NCI-H146 (cell line): ENCODE measurements around the gene SORCS3.

Experiments used
- DNase-seq: peaks from one replicate; lab custom pipeline; 2025; lab: John Stamatoyannopoulos, UW

Gene SORCS3

DNA sequence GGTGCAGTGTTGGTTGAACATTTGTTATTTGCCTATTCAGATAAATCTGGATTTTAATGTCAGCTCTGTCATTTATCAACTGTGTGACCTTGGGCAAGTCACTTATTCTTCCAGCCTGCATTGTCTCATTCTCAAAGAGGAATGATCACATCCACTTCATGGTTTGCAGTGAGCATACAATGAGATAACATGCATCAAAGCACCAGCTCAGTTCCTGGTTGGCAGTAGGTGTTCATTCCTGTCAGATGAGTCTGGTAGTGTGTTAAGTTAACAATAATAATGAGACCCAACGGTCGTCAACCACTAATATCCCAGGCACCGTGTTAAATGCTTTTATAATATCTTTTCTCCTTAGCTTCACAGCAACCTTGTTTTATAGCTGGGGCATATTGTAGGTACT is 137.3 kb downstream of the SORCS3 start:
- no peak for DNase-seq

DNA sequence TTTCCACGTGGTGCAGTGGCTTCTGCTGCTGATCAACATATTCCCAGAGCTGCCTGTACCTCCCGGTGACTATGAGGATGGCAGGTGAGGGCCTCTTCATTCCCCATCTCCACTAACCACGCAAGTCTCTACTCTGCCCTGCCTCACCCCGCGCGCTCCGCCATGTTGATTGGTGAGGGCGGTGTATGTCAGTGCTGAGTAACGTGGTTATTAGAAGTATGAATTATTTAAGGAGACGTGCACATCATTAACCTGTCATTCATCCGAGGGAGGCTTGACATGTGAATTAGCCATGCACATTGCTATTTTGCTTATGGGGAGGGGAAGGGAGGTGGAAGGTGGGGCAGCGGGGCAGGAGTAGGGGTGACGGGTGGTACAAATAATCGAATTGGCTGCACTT is 138.6 kb downstream of the SORCS3 start:
- no peak for DNase-seq

GRCh38 chr10:104780165-104780564 is 139.1 kb downstream of the SORCS3 start:
- DNase-seq = no peak

GRCh38 chr10:104780946-104781595 is 140.0 kb downstream of the SORCS3 start:
- no peak for DNase-seq

- DNase-seq = no peak
Observed at GRCh38 chr10:104784452-104784851, 143.4 kb downstream of the SORCS3 start.

GRCh38 chr10:104791471-104791870 is 150.4 kb downstream of the SORCS3 start:
- DNase-seq = no peak

DNA sequence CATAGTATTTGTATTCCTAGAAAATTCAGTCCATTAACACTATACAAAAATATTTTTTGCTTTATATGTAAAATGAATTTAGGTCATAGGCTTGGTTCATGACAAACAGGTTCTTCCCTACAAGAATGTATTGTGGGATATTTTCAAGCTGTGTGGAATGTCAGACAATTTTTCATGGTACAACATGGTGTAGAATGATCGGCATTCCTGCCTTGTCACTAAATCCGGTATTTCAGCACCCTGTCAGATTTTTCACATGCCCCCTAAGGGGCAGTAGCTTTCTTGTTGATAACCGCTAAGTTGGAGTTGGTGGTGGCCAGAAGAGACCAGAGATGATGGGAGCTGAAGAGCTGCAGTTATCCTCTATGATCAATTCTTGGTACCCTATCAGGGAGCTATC is 154.3 kb downstream of the SORCS3 start:
- DNase-seq = no peak

GRCh38 chr10:104796823-104797222 is 155.7 kb downstream of the SORCS3 start:
- DNase-seq = no peak

- no peak for DNase-seq
Observed at GRCh38 chr10:104802941-104803340, 161.9 kb downstream of the SORCS3 start.

DNA sequence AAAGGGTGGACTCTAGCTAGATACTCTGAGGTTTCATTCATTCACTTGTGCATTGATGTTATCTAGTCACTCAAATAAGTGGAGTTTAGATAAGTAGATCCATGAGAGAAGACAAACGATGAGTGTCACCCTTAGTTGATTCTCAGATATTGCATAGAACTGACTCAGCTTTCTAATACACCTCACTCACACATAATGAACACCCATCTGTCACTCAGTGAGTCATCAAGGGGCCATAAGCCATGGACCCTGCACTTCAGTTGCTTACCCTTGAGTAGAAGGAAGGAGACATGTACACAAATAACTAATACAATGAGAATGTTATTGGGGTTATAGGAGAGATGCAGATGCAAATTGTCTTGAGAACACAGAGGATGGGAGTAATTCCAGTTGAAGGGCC is 163.8 kb downstream of the SORCS3 start:
- no peak for DNase-seq

DNA sequence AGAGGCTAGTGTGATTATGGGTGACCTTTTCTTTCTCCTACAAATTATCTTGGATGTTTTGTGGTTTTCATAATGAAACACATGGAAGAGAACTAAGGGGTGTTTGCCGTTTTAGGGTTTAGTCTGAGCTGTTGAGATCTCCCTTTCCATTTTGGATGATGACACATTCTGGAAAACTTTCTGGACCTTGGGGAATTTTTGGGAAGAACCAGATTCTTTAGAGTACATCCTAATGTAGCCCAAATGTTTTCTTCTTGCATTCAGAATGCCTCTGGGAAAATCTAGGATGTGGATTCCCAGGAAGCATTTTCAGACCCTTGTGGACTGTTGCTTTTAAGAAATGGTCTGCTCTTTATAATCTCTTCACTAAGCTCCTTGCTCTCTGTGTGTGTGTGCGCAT is 165.7 kb downstream of the SORCS3 start:
- no peak for DNase-seq

DNA sequence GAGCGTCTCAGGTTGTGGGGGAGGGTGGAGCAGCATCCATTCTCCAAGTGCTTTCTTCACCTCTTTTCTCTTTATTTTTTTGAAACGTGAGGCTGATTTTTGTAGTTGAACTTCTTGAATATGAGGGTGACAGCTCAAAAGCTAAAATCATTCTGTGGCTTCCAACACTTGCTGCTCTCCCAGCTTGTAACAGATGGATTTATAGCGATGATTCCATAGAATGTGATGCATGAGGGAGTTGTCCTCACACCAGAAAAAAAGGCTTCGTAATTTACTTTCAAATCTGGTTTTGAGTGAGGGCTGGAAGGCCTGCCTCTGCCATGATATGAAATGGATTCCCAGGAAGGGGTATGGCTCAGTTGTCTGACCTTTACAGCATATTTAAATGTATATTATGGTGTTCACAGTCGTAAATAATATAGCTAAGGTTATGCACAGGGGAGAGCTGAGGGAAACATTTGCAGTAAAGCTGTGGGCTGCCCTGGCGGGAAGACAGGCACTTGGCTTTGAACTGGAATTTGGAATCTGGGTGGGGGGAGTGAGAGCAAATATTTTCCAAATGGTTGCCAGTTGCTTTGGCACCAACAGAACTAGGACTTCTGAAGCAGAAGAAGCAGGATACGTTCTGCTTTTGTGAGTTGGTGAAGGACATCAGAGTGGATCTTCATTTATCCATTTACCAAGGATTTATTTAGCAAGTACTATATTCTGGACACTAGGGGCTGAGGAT is 166.7 kb downstream of the SORCS3 start:
- DNase-seq = no peak

DNA sequence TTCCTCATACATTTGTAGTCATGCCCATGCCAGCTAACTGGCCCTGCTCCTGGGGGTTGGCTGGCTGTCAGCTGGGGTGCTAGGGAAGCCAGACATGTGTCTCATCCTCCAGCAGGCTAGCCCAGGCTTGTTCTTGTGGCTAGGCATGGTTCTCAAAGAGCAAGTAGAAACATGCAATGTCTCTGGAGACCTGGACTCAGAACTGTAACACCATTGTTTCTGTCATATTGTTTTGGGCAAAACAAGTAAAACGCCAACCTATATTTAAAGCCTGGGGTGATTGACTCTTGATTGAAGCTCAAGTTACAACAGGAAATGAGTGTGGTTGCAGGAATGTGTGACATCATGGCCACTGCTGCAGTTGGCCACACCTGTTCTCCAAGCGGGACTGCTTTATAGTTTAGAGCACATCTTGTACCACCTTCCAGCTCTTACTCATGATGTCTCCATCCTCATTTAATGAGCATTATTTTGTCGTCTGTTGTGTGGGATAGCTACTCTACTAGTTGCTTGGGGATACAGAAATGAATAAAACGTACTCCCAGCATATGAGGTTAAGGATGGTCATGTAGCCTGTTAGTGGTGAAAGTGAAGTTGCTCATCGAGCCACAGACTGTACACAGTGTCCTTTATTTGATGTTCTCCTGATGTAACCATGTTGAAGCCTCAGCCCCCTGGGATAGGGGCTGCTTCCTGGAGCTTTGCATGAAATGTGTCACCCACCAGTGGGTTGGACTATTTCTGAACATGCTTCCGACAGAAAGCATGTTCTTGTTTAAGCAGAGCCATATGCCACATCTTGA is 168.4 kb downstream of the SORCS3 start:
- DNase-seq = peak; percentile 81

DNA sequence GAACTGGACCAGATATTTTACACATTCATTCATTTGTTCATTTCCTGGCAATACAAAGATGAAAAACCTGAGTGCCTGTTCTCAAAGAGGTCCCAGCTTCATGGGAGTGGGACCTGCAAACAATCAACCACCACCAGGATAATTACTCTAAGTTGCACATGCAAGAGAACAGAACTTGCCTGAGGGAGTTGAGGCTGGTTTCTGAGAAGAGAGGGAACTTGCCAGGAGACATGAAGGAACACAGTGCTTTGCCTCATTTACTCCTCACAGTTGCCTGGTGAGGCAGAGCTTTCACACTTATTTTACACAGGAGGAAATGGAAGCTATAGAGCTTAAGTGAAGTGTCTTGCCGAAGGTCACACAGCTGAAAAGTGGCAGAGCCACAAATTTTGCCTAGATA is 170.1 kb downstream of the SORCS3 start:
- no peak for DNase-seq

DNA sequence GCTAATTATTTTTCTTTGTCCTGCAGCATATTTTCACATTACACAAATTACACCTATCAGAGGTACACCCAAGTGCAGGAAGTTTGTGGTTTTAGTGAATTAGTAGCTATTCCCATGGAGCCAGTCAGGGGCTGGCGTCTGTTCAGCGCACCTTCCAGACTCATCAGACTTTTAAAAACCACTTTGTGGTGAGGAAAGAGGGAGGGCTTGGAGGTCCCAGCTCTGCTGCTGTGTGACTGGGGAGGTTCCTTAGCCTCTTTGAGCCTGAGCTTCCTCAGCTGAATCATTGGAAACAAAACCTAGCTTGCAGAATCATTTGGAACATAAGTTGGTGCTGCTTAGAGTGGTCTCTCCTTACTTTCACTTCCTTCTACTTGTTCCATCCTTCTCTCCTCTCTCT is 175.4 kb downstream of the SORCS3 start:
- no peak for DNase-seq

- no peak for DNase-seq
Observed at GRCh38 chr10:104819731-104820130, 178.6 kb downstream of the SORCS3 start.

GRCh38 chr10:104822088-104822487 is 181.0 kb downstream of the SORCS3 start:
- DNase-seq = no peak

GRCh38 chr10:104824380-104825006 is 183.4 kb downstream of the SORCS3 start:
- DNase-seq = no peak

GRCh38 chr10:104831272-104831671 is 190.2 kb downstream of the SORCS3 start:
- no peak for DNase-seq

GRCh38 chr10:104834580-104834979 is 193.5 kb downstream of the SORCS3 start:
- no peak for DNase-seq

DNA sequence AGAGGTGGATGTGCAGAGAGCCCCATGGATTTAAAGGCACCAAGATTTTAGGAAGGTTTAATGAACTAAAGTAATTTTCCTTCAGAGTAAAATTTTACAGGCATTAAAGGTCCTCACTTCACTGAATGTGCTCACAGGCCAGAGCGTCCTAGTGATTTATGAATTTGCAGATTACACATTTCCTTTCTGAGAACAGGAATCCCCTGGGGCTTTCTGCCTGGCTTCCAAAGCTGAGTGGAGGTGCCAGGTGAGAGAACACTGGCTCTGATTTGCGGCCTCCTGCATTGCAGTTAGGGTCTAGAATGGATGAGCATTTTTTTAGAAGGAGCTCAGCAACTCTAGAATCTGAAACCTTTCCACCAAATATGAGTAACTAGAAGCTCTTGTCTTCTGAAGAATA is 194.3 kb downstream of the SORCS3 start:
- DNase-seq = peak; percentile 15

DNA sequence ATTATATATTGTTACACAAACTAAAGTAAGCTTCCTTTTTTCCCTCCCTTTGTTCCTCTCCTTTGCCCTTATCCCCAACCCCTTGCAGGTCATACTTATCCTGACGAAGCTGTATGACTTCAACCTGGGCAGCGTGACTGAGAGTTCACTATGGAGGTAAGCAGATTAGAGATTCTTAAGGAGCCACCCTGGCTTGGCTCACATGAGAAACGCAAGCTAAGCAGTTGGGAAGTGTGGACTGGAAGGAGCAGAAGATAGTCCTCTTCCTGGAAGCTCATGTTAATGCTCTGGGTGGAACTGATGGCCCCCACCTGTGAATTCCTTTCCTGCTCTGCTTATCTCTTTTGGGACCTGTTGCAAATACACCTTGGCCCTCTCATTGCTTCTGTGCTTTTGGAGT is 201.6 kb downstream of the SORCS3 start:
- DNase-seq = no peak

DNA sequence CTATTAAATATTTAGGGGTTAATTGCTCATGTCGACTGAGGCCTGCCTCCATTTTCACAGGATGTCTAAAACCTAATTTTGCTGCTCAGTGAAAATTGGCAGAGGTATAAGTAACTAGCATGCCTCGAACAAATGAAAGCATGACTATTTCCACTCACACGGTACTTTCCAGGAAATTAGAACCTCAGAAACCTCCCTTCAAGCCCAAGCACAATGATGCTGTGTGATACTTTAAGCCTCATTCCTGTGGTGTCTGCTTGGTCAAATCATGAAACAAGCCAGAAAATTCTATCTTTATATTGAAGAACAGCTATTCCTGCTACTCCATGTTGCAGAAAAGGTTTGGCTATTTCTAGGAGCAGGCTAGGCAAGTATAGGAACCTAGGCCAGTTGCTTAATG is 203.0 kb downstream of the SORCS3 start:
- no peak for DNase-seq
